Measurements from ENCODE around the gene ANKRD13A. TPM values are rescaled to one million over a fixed set of nuclear protein-coding genes. Genes with fewer than 3 reads are reported as not detected.

The ANKRD13A gene
- total RNA-seq (2014; rRNA removed) (117 and 118 TPM in 2 replicates), Bru-seq, nascent RNA (percentile 77 among the genes with signal in this experiment), BruChase-seq, experiment 1, labeled RNA remaining after a 6-hour chase (percentile 83 among the genes with signal in this experiment), BruChase-seq, experiment 2, labeled RNA remaining after a 2-hour chase (percentile 80 among the genes with signal in this experiment)
- long read RNA-seq, full-length matches to known transcripts, result 28 of 180 reads
- long read RNA-seq, partial matches to known transcripts, result 116 of 180 reads
- long read RNA-seq, other reads (novel, unspliced or antisense), result 36 of 180 reads

GRCh38 chr12:109998904-109999648, at the start of gene ANKRD13A:
Gene ANKRD13A (plus strand): TSS chr12:109999430. CDS start chr12:109999689, 259 bp downstream.
- TF ChIP-seq EZH2phosphoT487 (IDR thresholded peaks at IDR 0.05; ENCODE audit: borderline replicate concordance, low read length) (no peak), EZH2 (IDR thresholded peaks at IDR 0.05; ENCODE audit: low read length, unreplicated experiment) (no peak), CTCF (conservative IDR thresholded peaks at IDR 0.05; ENCODE audit: low read depth, low read length) (no peak)
- peak within 1 kb of the TSS; percentile 94 for H2AFZ ChIP-seq (ENCODE audit: low read length)
- H3K9me3 ChIP-seq (ENCODE audit: low read length), result no peaks in the 10 kb centered on the region
- peaks cover 49% of the 10 kb centered on the region for H3K4me1 ChIP-seq (ENCODE audit: insufficient read depth, low read length)
- peaks cover 68% of the 10 kb centered on the region for H3K79me2 ChIP-seq (ENCODE audit: low read length)
- no peaks in the 10 kb centered on the region for H3K9me2 ChIP-seq (replicated peaks; ENCODE audit: low read length)
- DNase-seq (peak; percentile 95), ATAC-seq (peak; percentile 71)
- peak within 1 kb of the TSS; percentile 90 for H3K9ac ChIP-seq (ENCODE audit: low read length)
- H3K27me3 ChIP-seq (ENCODE audit: low read length), result no peaks in the 10 kb centered on the region
- H3K36me3 ChIP-seq (ENCODE audit: low read depth, low read length), result peaks cover 6% of the 10 kb centered on the region; the same call in 1 of the 2 replicates
- POLR2A ChIA-PET (ENCODE audit: unreplicated experiment), result interaction anchor here (0.5 kb wide), 1 partner anchor 11 kb away, joined by 3 read pairs; no protein-coding TSS in a partner anchor
- intact Hi-C loops (cut with micrococcal nuclease), result loop anchor here (2.0 kb wide), 1 partner anchor 40 kb away; no protein-coding TSS in a partner anchor
- CTCF ChIA-PET, result no interaction called here
- peak within 1 kb of the TSS; percentile 86 for H3K4me3 ChIP-seq (ENCODE audit: low read length)
- peak within 1 kb of the TSS; percentile 52 for H3K27ac ChIP-seq (ENCODE audit: low read length)
- H4K20me1 ChIP-seq (ENCODE audit: low read length), result peaks cover 7% of the 10 kb centered on the region; the same call in 1 of the 2 replicates
- no TSS peak for BruUV-seq (replicated peaks)
- peaks cover 8% of the 10 kb centered on the region for H3F3A ChIP-seq (ENCODE audit: low read length, unreplicated experiment)
- H3K4me2 ChIP-seq (ENCODE audit: low read length), result peak within 1 kb of the TSS; percentile 94

GRCh38 chr12:109950625-109951024, 48.6 kb upstream of the ANKRD13A start:
- no peak for ATAC-seq
- no peaks in the 10 kb centered on the region for H3K9me3 ChIP-seq (ENCODE audit: low read length)
- peak overlapping the region; percentile 55; the same call in 1 of the 2 replicates for H3K4me2 ChIP-seq (ENCODE audit: low read length)
- ChIA-PET POLR2A (ENCODE audit: unreplicated experiment) (no interaction called here), CTCF (no interaction called here)
- TF ChIP-seq CTCF (conservative IDR thresholded peaks at IDR 0.05; ENCODE audit: low read depth, low read length) (no peak), EZH2phosphoT487 (IDR thresholded peaks at IDR 0.05; ENCODE audit: borderline replicate concordance, low read length) (no peak)
- BruUV-seq (replicated peaks), result no TSS peak
- H4K20me1 ChIP-seq (ENCODE audit: low read length), result no peaks in the 10 kb centered on the region
- peaks cover 26% of the 10 kb centered on the region for H3K36me3 ChIP-seq (ENCODE audit: low read depth, low read length)
- no peak overlapping the region for H3K4me3 ChIP-seq (ENCODE audit: low read length)
- intact Hi-C loops (cut with micrococcal nuclease), result no loop called here
- H3K79me2 ChIP-seq (ENCODE audit: low read length), result no peaks in the 10 kb centered on the region
- no peak overlapping the region for H3K9ac ChIP-seq (ENCODE audit: low read length)
- H3K27ac ChIP-seq (ENCODE audit: low read length), result peak overlapping the region; percentile 66; the same call in 1 of the 2 replicates
- DNase-seq, result no peak
- peaks cover 24% of the 10 kb centered on the region for H3K4me1 ChIP-seq (ENCODE audit: insufficient read depth, low read length)
- no peaks in the 10 kb centered on the region for H3K9me2 ChIP-seq (replicated peaks; ENCODE audit: low read length)
- H3K27me3 ChIP-seq (ENCODE audit: low read length), result no peaks in the 10 kb centered on the region
- no peak overlapping the region for H2AFZ ChIP-seq (ENCODE audit: low read length)
- H3F3A ChIP-seq (ENCODE audit: low read length, unreplicated experiment), result no peaks in the 10 kb centered on the region
